A673 (cell line): ENCODE results near the gene STKLD1. TPM values are rescaled to one million over a fixed set of nuclear protein-coding genes. Genes with fewer than 3 reads are reported as not detected.
A peak's percentile ranks its signal among the peaks of the same experiment; 100 is the strongest.

Experiments
- BruUV-seq: library from RNA; stranded (reverse); fragments of 400-500 nt; replicated peaks from 2 replicates; lab custom pipeline; 2021; lab: Mats Ljungman, UMichigan
- CTCF ChIA-PET: fragments of 300-600 bp; sonication (Branson Sonifier 250); formaldehyde crosslinking; loops from one replicate; lab custom pipeline; 2022; ENCODE audit warnings: antibody characterized with exemption; lab: Charles Lee
- POLR2A ChIA-PET: fragments of 300-600 bp; sonication (Branson Sonifier 250); formaldehyde crosslinking; loops from one replicate; lab custom pipeline; 2022; ENCODE audit warnings: antibody characterized with exemption; ENCODE audit not compliant: low non-redundant PET; lab: Charles Lee
- DNase-seq: peaks from one replicate; pipeline ENCODE4 v3.0.0-alpha.2; 2015; ENCODE audit warnings: low spot score
- H3K27ac ChIP-seq: fragments of 200-600 bp; sonication (generic); 2 replicates; pipeline ENCODE4 v1.5.1; 2016; ENCODE audit warnings: mixed run types, low read depth, mild to moderate bottlenecking, mixed read lengths, antibody characterized with exemption, low read length; ENCODE audit not compliant: poor library complexity, severe bottlenecking
- H3K27me3 ChIP-seq: fragments of 200-600 bp; sonication (generic); replicated peaks from 2 replicates; pipeline ENCODE4 v1.6.1; 2017; ENCODE audit warnings: mixed run types, low read depth, mild to moderate bottlenecking, mixed read lengths, antibody characterized with exemption, low read length; ENCODE audit not compliant: insufficient read depth, poor library complexity
- H3K36me3 ChIP-seq: fragments of 200-600 bp; sonication (generic); 2 replicates; pipeline ENCODE4 v1.6.1; 2016; ENCODE audit warnings: mixed run types, mild to moderate bottlenecking, mixed read lengths, antibody characterized with exemption, low read length; ENCODE audit not compliant: insufficient read depth, poor library complexity, severe bottlenecking
- H3K4me1 ChIP-seq: fragments of 200-600 bp; sonication (generic); 2 replicates; pipeline ENCODE4 v1.6.1; 2017; ENCODE audit warnings: mixed run types, mild to moderate bottlenecking, mixed read lengths, antibody characterized with exemption, low read length; ENCODE audit not compliant: insufficient read depth, poor library complexity, severe bottlenecking
- H3K4me3 ChIP-seq: fragments of 200-600 bp; sonication (generic); 2 replicates; pipeline ENCODE4 v1.5.1; 2016; ENCODE audit warnings: low read depth, mixed run types, mild to moderate bottlenecking, mixed read lengths, low read length; ENCODE audit not compliant: poor library complexity, severe bottlenecking
- H3K9me3 ChIP-seq: fragments of 200-600 bp; sonication (generic); 2 replicates; pipeline ENCODE4 v1.6.1; 2016; ENCODE audit warnings: mixed run types, low read depth, mild to moderate bottlenecking, mixed read lengths, antibody characterized with exemption, low read length; ENCODE audit not compliant: poor library complexity, severe bottlenecking
- EZH2 ChIP-seq: fragments of 200-600 bp; sonication (generic); IDR thresholded peaks from 2 replicates; pipeline ENCODE4 v1.6.1; 2017; ENCODE audit warnings: borderline replicate concordance, low read depth, mild to moderate bottlenecking, mixed read lengths, antibody characterized with exemption, low read length; ENCODE audit not compliant: poor library complexity, severe bottlenecking
- intact Hi-C: fragments of 100-400 bp; cut with micrococcal nuclease; formaldehyde crosslinking; loops from one replicate; pipeline ENCODE4 v1.10.0; 2022; ENCODE audit not compliant: unreplicated experiment
- total RNA-seq: library from RNA; stranded (reverse); gene quantifications from 2 replicates; pipeline ENCODE4 v1.2.3, GENCODE V29; 2021
- TF ChIP-seq, protein P1 (sequence below): fragments of 300-800, 200-600 bp; sonication (generic); conservative IDR thresholded peaks from 2 replicates; pipeline ENCODE4 v1.5.1; 2017; ENCODE audit warnings: low read depth, mild to moderate bottlenecking, antibody characterized with exemption, low read length, moderate library complexity, mixed read lengths

Gene STKLD1
- total RNA-seq, 1 experiment from 2014 or later = 0.52 TPM

DNA sequence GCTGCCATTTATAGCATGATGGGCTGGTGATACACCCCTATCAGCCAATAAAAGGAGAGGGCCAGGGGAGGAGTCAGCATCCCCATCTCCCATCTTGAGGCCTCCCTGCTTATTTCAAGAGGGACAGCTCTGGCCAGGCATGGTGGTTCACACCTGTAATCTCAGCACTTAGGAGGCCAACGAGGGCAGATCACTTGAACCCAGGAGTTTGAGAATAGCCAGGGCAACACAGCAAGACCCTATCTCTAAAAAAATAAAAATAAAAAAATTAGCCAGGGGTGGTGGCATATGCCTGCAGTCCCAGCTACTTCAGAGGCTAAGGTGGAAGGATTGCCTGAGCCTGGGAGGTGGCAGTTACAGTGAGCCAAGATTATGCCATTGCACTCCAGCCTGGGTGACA lies 31.9 kb downstream of the STKLD1 start:
- H3K36me3 ChIP-seq = peaks cover 56% of the 10 kb centered on the region
- no TSS peak for BruUV-seq
- POLR2A ChIA-PET = no interaction called here
- TF ChIP-seq EZH2 = no peak
- TF ChIP-seq, protein P1, sequence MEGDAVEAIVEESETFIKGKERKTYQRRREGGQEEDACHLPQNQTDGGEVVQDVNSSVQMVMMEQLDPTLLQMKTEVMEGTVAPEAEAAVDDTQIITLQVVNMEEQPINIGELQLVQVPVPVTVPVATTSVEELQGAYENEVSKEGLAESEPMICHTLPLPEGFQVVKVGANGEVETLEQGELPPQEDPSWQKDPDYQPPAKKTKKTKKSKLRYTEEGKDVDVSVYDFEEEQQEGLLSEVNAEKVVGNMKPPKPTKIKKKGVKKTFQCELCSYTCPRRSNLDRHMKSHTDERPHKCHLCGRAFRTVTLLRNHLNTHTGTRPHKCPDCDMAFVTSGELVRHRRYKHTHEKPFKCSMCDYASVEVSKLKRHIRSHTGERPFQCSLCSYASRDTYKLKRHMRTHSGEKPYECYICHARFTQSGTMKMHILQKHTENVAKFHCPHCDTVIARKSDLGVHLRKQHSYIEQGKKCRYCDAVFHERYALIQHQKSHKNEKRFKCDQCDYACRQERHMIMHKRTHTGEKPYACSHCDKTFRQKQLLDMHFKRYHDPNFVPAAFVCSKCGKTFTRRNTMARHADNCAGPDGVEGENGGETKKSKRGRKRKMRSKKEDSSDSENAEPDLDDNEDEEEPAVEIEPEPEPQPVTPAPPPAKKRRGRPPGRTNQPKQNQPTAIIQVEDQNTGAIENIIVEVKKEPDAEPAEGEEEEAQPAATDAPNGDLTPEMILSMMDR = no peak
- intact Hi-C loops = no loop called here
- CTCF ChIA-PET = no interaction called here
- H3K4me1 ChIP-seq = no peaks in the 10 kb centered on the region
- no peaks in the 10 kb centered on the region for H3K9me3 ChIP-seq
- H3K27me3 ChIP-seq = no peaks in the 10 kb centered on the region
- no peak overlapping the region for H3K4me3 ChIP-seq
- no peak overlapping the region for H3K27ac ChIP-seq
- no peak for DNase-seq

DNA sequence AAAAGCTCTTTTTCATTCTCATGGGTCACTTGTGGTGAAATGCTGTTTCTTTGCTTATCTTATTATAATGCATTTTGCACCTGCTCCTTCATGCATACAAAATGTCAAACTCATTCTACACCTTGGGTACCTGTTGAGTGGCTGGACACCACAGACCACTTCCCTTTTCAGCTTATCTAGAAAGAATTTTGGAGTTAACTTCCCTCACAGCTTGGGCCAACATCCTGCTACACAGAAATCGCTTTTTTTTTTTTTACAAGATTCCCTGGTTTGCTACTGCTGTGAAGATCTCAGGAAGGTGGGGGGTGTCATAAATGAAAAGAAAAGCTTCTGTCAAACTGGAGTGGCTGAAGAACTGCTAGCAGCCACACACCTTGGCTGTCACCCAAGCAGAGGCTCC lies 39.0 kb downstream of the STKLD1 start:
- H3K4me3 ChIP-seq = no peak overlapping the region
- peaks cover 7% of the 10 kb centered on the region for H3K4me1 ChIP-seq
- no peaks in the 10 kb centered on the region for H3K9me3 ChIP-seq
- intact Hi-C loops = no loop called here
- no peak for DNase-seq
- BruUV-seq = no TSS peak
- H3K27me3 ChIP-seq = no peaks in the 10 kb centered on the region
- peaks cover 22% of the 10 kb centered on the region for H3K36me3 ChIP-seq
- TF ChIP-seq EZH2 = no peak
- TF ChIP-seq, protein P1 = no peak
- ChIA-PET POLR2A (no interaction called here), CTCF (no interaction called here)
- H3K27ac ChIP-seq = no peak overlapping the region

DNA sequence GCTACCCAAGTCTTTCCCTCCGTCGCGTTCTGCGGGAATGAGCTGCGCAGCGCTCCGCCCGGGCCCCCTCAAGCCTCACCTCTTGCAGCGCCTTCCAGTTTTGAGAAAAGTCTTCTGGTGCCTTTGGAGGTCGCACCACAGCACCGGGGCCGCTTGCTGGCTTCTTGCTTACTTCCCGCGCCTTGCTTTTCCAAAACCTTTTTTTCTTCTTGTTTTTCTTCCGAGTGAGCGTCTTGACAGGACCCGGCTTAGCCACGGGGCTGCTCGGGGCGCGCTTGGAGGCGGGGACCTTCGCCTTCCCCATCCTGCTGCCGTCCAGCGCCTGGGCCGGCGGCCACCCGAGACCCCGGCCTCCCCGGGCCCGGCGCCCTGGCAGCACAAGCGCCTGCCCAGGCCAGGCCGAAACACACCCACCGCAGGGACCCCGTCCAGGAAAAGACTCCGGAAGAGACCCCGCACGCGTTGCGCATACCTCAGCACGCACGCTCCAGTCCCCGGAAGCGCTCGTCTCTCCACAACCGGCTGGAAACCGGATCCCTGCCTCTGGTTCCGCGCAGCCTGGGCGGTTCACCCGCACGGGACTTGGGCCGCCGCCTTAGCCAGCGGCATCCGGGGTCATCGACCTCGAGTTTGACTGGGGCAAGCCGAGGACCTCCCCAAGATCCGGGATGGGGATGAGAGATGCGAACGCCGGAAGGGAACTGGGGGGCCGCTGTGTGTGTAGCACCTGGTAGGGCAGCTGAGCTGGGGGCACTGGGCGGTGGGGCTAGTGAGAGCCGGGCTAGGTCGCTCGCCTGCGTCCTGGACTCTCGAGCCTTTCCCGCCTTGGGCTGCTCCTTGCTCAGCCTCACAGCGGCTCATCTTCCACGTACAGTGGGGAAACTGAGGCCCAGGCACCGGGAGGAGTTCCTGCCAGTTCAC lies 41.6 kb downstream of the STKLD1 start, which contains the start of gene REXO4:
Gene REXO4, minus strand, starts transcription at position 470 of the 921 bp plus-strand sequence. Its CDS starts 166 bp downstream, at position 304.
- ChIA-PET CTCF (no interaction called here), POLR2A (no interaction called here)
- peaks cover 7% of the 10 kb centered on the region for H3K4me1 ChIP-seq
- H3K36me3 ChIP-seq = peaks cover 1% of the 10 kb centered on the region
- peak; percentile 92 for DNase-seq
- peak within 1 kb of the TSS; percentile 92 for H3K27ac ChIP-seq
- TSS peak; percentile 83 for BruUV-seq
- intact Hi-C loops = no loop called here
- H3K4me3 ChIP-seq = peak within 1 kb of the TSS; percentile 98
- no peaks in the 10 kb centered on the region for H3K27me3 ChIP-seq
- no peak for TF ChIP-seq EZH2
- TF ChIP-seq, protein P1 = no peak
- H3K9me3 ChIP-seq = no peaks in the 10 kb centered on the region
